Dorsolateral prefrontal cortex (tissue), 118 donors: Measurements from ENCODE around the gene AANAT. TPM values are rescaled to one million over a fixed set of nuclear protein-coding genes. Genes with fewer than 3 reads are reported as not detected.

ENCODE experiments used
- total RNA-seq, 120 experiments: library from RNA; stranded (reverse); gene quantifications; one replicate each; pipeline versions ENCODE4 v1.2.3 to v1.2.4, GENCODE V29; 2022

AANAT gene
- total RNA-seq, 120 experiments from 2014 or later = 0.22 to 2.0 (median 0.62) TPM; not detected in 78

Other genes with a start within 250 kb of the AANAT start
- gene RNF157, start 227.1 kb upstream of the AANAT start, total RNA-seq = 100 to 1,000 TPM in 116 of 120 experiments, 10 to 100 TPM in 4; 66.1 to 191 (median 137) TPM
- 10 to 100 TPM; 23.4 to 76.2 (median 37.1) TPM for gene UBALD2, start 202.3 kb upstream of the AANAT start, total RNA-seq
- 10 to 100 TPM in 81 of 120 experiments, 1 to 10 TPM in 39; 4.3 to 28.6 (median 11.3) TPM for gene QRICH2, start 159.3 kb upstream of the AANAT start, total RNA-seq
- gene PRPSAP1, start 113.7 kb upstream of the AANAT start, total RNA-seq = 100 to 1,000 TPM in 21 of 120 experiments, 10 to 100 TPM in 99; 61.6 to 131 (median 85.2) TPM
- gene SPHK1, start 83.0 kb upstream of the AANAT start, total RNA-seq = 10 to 100 TPM in 1 of 120 experiments, 1 to 10 TPM in 117, under 1 TPM in 2; 0.76 to 10.2 (median 2.9) TPM
- gene UBE2O, start 14.5 kb upstream of the AANAT start, total RNA-seq = 100 to 1,000 TPM in 15 of 120 experiments, 10 to 100 TPM in 105; 42.7 to 122 (median 85.2) TPM
- 10 to 100 TPM in 119 of 120 experiments, 1 to 10 TPM in 1; 7.0 to 64.1 (median 28.9) TPM for gene RHBDF2, start 33.8 kb downstream of the AANAT start, total RNA-seq
- 10 to 100 TPM in 118 of 120 experiments, 1 to 10 TPM in 2; 7.1 to 34.6 (median 19.7) TPM for gene CYGB, start 70.1 kb downstream of the AANAT start, total RNA-seq
- 10 to 100 TPM in 118 of 120 experiments, 1 to 10 TPM in 2; 9.7 to 74.7 (median 21.5) TPM for gene PRCD, start 72.4 kb downstream of the AANAT start, total RNA-seq
- gene ST6GALNAC2, start 118.3 kb downstream of the AANAT start, total RNA-seq = 10 to 100 TPM in 1 of 120 experiments, 1 to 10 TPM in 98, under 1 TPM in 16, not detected in 5; 0.38 to 10.0 (median 1.8) TPM
- gene ST6GALNAC1, start 176.2 kb downstream of the AANAT start, total RNA-seq = 1 to 10 TPM in 119 of 120 experiments, under 1 TPM in 1; 0.86 to 9.8 (median 3.5) TPM
- gene MXRA7, start 243.4 kb downstream of the AANAT start, total RNA-seq = 100 to 1,000 TPM in 82 of 120 experiments, 10 to 100 TPM in 38; 68.5 to 146 (median 109) TPM